HG03103 (cell line): ENCODE measurements around the gene CACNA1S.

Experiments
- ATAC-seq: cut with Tn5 transposase; IDR thresholded peaks from one replicate; pipeline ENCODE4 v1.9.1; 2021; ENCODE audit warnings: low read depth; ENCODE audit not compliant: unreplicated experiment

CACNA1S gene

DNA sequence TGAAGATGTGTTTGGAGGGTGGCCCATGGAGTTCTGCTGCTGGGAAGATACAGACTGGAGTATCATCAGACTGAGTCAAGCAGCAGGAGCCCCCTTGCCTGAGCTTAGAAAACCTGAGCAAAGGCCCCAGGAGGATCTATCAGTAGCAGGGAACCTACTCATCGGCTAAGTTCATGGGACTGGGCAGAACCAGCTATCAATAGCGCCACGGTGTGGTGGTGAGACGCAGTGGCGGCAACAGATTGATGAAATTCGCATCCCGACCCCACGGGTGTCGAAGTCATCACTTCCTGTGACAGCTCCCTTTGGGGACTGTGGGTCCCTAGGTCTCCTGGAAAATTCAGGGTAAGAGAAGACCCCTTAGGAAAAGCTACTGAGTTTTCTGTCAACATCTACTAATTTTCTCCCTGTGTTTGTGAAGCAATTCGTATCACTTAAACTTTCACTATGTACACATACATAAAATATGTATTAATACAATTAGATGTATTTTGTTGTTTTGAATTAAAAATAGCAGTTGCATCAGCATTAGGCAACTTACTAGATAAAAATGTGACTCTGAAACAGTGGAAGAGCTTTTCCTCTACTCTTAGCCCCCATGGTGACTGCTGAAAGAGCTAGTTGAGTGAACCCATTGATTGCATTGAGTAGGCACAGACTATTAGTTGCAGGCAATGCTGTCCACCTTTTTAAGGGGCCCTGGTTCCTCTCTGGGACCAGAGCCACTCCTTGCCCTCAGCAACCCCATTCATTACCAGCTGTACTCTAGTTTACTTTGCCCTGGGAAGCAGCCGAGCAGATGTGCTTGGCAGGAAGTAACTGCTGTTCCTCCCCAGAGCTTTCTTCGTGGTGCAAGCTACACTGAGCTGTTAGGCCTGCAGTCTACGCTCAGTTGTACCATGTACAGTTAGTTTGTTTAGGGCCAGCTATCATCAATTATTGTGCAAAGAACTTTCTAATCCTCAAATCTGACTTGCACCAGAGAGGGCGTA, 7.3 kb upstream of the CACNA1S start:
- ATAC-seq = no peak

DNA sequence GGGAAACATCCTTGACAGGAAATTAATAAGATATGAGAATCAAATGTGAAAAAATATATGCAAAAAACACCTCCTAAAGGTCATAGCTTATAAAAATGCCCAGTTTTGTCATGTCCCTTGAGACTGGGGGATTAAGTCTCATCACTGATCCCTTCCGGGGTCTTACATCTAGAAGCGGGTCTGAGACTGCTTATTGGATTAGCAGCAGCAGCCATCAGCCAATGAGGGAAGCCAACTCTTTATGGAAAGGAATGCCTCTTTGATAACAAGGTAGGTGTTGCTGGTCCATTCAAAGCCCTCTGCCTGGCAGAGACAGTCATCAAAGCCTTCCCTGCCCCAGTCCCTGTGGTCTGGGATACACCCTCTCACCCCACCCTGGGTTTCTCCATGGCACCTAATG, 3.9 kb upstream of the CACNA1S start:
- no peak for ATAC-seq

DNA sequence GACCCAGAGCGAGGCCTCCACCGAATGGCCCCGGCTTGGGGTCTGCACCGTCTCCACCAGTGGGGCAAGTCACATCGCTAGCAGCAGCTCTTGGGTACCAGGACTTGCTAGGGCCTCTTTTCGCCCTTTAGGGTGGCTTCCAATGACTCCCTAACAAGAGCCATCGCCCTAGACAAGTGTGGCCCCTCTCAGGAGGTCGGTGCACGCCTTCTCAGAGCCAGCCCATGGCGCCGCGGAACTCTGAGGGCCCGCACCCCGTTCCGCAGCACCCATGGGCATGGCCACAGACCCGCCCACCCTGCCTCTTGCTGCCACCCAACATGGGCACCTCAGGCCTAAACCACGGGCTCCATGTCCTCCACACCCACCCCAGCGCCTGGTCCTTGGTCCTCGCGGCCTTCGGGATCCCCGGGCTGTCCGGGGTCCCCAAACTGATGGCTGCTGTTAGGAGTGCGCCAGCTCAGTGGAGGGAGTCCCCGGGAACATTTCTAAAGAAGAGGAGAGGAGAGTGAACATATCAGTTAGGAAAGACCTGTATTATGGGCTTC, 3.2 kb upstream of the CACNA1S start:
- no peak for ATAC-seq

DNA sequence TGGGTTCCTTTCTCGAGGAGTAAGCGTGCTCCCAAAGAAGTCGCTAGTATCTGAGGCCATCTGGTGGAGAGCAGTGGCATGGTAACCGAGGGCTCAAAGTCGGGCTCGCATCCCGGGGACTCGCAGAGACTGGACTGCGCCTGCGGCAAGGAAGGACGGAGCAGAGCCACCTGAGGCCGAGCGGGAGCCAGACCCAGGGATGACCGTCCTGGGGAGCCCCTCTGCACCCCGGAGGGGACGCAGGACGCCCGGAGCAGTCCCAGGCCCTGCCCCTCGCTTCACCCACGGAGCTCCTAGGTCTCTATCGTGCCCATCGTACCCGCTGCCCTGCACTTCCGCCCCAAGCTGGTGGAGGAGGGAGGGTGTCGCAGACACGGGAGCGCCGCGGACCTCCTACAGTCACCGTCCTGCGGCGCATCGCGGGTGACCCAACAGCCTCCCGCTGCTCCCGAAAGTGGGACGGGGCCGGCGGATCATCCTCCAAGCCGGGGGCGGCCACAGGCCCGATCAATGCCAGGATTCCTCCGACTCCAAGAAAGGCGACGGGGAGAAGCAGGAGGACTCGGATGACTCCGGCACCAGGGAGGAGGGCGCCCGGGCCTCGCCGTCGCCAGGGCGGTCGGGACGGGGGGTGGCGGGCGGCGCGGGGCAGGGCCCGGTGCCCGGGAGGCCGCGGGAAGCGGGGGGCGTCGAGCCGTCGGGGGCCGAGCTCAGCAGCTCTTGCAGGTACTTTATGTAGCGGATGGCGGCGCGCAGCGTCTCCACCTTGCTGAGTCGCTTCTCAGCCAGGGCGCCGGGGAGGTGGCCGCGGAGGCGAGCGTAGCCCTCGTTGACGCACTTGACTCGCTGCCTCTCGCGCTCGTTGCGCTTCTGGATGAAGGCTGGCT, 2.3 kb upstream of the CACNA1S start:
- peak; percentile 85 for ATAC-seq

DNA sequence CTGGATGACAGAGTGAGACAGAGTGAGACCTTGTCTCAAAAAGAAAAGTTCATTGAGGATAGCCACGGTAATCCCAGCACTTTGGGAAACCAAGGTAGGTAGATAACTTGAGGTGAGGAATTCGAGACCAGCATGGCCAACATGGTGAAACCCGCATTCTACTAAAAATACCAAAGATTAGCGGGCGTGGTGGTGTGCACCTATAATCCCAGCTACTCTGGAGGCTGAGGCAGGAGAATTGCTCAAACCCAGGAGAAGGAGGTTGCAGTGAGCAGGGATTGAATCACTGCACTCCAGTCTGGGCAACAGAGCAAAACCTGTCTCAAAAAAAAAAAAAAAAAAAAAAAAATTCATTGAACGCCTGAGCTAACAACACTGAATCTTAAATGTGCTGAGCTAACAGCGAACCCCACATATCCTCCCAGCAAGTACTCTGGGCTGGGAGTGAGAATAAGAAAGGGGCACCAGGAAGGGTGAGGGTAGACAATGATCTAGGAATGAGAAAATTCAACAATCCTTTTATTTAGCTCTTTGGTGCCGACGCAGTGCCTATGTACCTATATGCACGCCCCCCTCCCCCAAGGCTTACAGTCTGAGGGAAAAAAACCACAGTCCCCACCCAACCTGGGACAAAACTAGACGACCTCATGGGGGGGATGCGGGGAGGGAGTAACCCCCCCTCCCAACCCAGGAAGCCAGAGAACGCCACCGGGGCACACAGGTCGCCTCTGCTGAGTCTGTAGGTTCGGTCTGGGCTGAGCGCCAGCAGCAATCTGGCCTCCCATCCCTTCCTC, 1.4 kb upstream of the CACNA1S start:
- ATAC-seq = no peak

DNA sequence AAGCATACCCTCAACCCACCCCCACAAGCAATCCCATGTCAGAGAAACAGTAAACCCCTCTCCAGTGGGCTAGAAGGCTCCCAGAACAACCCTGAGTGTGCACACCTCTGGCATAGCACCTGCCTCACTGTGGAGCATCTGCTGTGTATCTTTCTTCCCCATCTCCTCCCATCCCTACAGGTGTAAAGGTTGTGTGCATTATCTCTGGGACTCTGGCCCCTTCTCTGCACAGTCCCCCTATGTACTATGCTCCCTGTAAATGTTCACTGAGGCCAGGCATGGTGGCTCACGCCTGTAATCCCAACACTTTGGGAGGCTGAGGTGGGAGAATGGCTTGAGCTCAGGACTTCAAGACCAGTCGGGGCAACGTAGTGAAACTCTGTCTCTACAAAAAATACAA, 700 bp upstream of the CACNA1S start:
- ATAC-seq = no peak

DNA sequence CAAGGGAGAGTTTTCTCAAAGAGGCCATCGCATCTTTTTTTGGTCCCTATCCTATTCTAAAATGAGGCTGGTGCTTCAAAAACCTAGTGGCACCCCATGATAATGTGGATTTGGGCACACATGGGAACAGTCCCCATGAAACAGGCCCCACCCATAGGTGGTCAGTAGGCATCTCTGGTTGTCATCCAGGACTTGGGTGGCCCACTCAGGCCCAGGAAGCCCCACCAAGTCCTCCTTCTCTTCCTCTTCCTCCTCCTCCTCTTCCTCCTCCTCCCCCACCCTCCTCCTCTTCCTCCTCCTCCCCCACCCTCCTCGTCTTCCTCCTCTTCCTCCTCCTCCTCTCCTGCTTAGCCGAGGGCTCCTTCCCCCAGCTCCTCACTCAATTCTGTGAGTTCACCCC, 554 bp downstream of the CACNA1S start:
- no peak for ATAC-seq

DNA sequence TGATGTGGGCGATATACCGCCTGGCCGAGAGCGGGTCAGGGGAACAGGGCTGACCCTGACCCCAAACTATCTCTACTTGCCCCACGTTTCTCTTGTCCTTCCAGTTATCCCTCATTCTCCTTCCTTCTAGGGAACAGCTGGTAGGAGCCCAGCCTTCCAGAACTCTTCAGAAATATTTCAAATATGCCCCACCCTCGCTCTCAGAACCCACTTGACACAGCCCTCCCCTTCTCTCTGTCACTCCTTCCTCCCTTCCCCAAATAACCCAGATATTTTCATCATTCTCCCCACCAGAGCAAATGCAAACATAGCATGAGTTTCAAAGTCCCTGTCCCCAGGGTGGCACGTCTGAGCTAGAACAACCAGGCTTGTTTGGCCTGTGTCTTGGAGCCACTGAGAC, 1.1 kb downstream of the CACNA1S start:
- ATAC-seq = no peak

DNA sequence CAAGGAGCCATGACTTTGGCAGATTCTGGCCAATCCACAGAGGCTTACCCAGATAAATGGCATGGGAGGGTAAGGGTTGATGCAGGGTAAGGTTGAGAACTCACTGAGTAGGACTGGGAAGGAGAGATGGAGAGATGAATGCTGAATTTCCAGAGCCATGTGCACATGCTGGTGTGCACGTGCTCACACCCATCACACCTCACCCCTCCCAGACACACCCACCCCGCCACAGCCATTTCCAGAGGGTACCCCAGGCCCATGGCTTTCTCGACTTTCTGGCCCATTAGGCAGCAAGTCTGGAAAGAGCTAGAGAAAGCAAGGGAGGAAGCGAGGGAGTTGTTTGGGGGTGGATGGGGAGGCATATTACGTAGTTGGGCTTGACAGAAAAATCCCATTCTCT, 1.6 kb downstream of the CACNA1S start:
- ATAC-seq = no peak

DNA sequence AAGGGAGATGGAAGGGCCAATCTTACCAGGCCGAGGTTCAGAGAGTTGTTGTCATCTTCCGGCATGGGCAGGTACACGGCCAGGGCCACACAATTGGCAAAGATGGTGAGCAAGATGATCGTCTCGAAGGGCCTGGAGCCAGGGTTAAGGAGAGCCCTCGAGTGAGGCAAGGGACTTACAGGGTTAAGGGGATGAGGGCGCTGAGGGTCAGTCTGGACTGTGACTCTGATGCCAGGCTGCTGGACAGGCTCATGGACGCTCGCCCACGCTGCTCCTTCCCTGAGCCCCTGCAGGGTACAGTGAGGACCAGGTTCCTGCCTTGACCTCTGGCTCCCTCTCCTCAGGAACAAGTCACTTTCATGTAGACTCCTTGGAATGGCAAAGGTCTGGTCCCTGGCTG, 2.1 kb downstream of the CACNA1S start:
- ATAC-seq = no peak

DNA sequence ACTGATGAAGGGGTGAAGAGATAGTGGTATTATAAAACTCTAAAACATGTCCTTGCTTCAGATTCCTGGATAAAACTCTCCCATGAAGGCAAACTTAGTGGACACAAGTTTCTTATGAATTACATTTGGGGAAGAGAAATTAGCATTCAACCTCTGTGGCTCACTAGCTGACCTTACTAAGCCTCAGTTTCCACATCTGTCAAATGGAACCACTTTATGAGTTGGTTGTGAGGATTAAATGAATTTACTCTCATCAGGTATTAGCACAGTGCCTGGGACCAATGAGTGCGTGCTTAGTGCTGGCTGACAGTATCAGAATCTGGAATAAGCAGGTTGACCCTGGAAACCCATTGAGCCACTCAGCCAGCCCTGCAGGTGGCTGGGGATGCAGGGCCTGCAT, 2.6 kb downstream of the CACNA1S start:
- ATAC-seq = no peak

DNA sequence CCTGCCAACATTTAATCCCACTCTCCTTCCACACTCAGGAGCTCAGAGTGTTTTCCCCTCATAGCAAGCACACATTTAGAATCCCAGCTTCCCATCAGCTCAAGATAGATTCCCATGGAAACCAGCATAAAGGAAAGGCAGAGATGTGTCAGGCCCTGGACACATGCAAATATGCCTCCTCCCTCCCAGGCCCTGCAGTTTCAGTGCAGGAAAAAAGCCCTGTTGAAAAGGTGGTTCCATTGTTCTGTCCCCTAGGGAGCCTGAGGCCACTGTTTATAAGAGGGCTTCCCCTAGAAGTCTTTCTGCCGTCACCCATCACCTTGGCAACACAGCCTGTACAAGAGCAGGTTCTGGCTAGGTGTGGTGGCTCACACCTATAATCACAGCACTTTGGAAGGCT, 3.6 kb downstream of the CACNA1S start:
- ATAC-seq = no peak

DNA sequence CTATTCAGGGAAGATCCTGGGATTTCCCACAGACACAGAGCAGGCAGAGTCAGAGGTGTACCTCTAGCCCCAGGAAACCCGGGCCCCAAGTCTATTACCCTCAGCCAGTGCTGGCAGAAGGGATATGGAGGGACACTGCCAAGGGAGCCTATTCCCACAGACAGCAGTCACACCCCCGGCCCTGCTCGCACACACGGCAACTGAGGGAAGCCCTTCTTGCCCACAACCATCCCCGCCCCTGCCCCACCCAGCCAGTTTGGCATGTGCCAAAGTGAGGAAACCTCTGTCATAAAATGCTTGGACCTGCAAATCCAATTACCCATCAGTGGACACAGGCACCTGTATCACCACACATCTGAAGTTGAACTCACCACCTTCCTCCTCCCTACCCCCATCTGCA, 6.5 kb downstream of the CACNA1S start:
- ATAC-seq = no peak

DNA sequence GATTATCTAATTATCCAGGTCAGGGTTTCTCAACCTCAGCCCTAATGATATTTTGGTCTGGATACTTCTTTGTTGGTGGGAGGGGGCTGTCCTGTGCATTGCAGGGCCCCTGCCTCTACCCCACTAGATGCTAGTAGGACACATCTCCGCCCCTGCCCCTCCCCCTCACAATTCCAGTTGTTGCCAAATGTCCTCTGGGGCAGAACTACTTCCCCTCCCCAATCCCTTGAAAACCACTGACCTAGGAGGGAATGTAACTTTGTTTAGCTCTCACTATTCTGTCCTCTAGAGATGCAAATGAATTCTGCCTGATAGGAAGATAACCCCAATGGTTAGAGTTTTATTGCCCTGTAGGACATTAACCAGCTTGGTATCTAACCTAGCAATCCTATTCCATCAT, 8.1 kb downstream of the CACNA1S start:
- no peak for ATAC-seq

DNA sequence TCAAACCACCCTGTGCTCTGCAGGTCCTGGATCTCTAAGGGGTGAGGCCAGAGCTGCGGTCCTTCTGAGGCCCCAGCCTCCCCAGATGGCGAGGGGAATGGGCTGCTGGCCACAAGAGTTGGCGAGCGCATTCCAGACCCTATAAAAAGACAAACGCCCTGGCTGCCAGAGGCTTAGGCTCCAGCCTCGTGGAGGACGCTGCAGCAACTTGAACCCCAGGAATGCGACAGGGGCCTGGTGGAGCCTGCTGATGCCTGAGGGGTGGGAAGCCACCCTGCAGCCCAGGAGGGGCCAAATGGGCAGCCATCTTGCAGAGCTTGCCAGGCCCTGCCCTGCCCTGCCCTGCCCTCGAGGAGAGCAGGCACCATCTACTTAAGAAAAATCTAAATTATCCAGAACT, 8.6 kb downstream of the CACNA1S start:
- no peak for ATAC-seq

DNA sequence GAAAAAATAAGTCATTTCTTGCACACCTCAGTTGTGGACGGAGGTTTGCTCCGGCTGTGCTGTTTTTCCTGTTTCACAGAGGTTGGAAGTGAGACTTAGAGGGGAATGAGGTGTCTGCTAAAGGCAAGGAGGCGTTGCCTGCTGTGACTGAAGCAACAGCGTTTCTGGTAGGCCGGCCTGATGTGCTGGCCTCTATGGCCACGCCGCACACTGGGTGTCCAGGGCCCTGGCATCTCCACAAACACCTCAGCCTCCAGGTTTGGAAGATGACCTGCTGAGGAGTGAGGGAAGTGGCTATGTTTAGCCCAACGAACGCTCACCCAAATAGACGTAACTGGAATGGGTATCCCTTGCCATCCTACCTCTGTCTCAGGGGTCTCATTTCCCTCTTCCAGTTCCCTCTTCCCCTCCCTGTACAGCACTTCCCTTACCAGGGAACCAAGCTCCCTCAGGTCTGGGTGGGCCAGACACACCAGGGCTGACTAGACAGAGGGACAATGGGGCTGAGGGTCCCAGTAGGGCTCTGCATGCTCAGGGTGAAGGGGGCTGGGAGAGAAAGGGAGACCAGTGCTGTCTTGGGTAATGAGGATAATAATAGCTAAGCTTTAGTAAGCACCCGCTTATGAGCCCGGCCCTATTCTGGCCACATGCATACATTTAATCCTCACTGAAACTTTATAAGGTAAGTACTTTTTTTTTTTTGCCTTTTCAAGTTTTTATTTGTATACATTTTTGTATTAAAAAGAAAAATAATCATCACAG, 11.9 kb downstream of the CACNA1S start:
- no peak for ATAC-seq

DNA sequence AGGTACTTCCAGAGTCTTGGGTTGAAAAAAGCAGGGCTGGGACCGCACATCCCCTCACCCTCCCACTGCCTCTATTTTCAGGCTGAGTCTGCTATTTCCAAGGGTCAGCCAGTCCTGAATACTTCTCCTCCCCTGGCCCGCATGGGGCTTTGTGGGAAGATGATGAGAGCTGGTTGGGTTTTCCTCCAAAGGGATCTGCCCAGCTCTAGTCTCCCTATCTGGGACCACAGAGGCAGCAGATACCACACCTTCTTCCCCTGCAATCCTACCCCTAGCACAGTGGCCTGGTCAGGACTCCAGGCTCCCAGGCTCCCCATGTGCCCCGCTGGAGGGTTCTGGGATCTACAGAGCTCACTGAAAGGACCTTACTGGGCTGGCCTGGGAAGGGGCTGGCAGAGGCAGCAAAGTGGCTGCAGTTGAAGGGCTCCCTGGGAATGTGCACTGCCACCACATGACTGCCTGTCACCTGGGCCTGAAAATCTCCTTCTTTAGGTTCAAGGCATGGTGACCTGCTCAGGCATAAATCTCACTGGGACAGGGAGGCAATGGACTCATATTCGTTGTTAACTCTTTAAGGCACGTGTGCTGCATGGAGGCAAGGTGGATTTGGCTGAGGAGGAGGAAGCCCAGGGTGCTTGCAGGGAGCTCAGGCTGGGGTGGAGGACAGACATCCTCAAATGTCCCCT, 13.1 kb downstream of the CACNA1S start:
- no peak for ATAC-seq

DNA sequence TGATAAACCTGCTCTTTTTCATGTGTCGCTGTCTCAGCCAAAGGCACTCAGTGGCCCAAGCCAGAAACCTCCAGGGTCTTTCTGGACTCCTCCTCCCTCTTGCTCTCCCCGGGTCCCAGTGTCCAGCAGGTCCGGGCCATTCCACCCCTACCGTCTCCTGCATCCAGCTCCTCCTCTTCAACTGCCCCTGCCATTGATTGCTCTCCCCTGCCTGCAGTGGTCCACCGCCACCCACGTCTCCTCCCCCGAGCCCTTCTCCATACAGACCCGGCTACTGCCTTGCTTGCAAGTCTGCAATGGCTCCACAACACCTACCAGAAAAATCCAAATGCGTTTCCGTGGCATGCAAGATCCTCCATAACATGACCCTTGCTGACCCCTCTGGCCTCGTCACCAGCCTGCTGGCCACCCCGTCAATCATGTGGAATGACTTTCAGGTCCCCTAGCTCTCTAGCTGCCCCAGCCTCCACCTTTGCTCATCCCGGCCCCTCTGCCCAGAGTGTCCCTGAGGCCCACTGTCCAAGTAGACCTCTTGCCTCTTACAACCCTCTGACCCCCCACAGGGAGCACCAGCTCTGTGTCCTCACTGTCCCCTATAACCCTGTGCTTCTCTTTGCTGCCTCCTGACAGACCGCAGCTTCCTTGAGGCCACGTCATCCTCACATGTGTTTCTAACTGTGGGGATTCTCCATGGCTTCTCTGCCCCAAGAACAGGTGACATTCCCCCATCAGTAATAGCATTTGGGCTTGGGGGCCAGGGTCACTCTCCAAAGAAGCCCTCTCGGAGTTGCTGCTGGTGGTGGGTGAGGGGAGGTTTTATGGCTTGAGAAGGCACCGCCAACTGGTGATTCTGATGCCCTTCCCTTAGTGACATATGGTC, 15.0 kb downstream of the CACNA1S start:
- no peak for ATAC-seq
